Endothelial cell of umbilical vein (primary cell): ENCODE results near the gene PRELID3B. TPM values are rescaled to one million over a fixed set of nuclear protein-coding genes. Genes with fewer than 3 reads are reported as not detected.

Experiments used
- BruUV-seq: library from RNA; stranded (reverse); fragments of 400-500 nt; replicated peaks from 2 replicates; lab custom pipeline; 2021; lab: Mats Ljungman, UMichigan
- CTCF ChIA-PET: fragments of 300-600, 350-600 bp; sonication (Branson Sonifier 250); formaldehyde crosslinking; loops from one replicate; lab custom pipeline; 2021; ENCODE audit warnings: antibody characterized with exemption, inconsistent platforms; lab: Charles Lee
- POLR2A ChIA-PET: fragments of 300-600, 350-600 bp; sonication (Branson Sonifier 250); formaldehyde crosslinking; loops from one replicate; lab custom pipeline; 2021; ENCODE audit warnings: antibody characterized with exemption, inconsistent platforms; lab: Charles Lee
- DNase-seq: peaks from one replicate; pipeline ENCODE4 v3.0.0-alpha.2; 2011; ENCODE audit warnings: low read depth, low spot score
- FAIRE-seq: peaks from 2 replicates; lab custom pipeline; 2011; peaks lifted over from hg19 to GRCh38; lab: Jason Lieb, UNC
- H2AFZ ChIP-seq: 2 replicates; pipeline ENCODE4 v1.6.0; 2012; ENCODE audit warnings: low read depth, low read length, control low read depth, inconsistent platforms
- H3K27ac ChIP-seq: 2 replicates; pipeline ENCODE4 v1.5.1; 2011; ENCODE audit warnings: low read depth, mild to moderate bottlenecking, control low read depth, low read length, moderate library complexity; ENCODE audit not compliant: insufficient read depth
- H3K27me3 ChIP-seq, 2 experiments: 2 replicates each; pipeline versions ENCODE4 v1.6.0 to v1.6.1; 2011; ENCODE audit warnings: low read length in 2 of 2, mixed read lengths in 1 of 2; ENCODE audit not compliant: control insufficient read depth in 2 of 2, insufficient read depth in 2 of 2
- H3K36me3 ChIP-seq, 2 experiments: 2 replicates in 1 of 2; 3 replicates in 1 of 2; pipeline ENCODE4 v1.5.1; 2011; ENCODE audit warnings: low read length in 2 of 2, mild to moderate bottlenecking in 1 of 2, moderate library complexity in 1 of 2; ENCODE audit not compliant: control insufficient read depth in 2 of 2, insufficient read depth in 2 of 2; ENCODE audit errors: extremely low read depth in 1 of 2
- H3K4me1 ChIP-seq: 3 replicates; pipeline ENCODE4 v1.5.1; 2011; ENCODE audit warnings: mild to moderate bottlenecking, low read length; ENCODE audit not compliant: control insufficient read depth, insufficient read depth; ENCODE audit errors: extremely low read depth
- H3K4me2 ChIP-seq: 2 replicates; pipeline ENCODE4 v1.6.1; 2011; ENCODE audit warnings: low read length, control low read depth, mixed read lengths; ENCODE audit not compliant: insufficient read depth
- H3K4me3 ChIP-seq, 3 experiments: fragments of 200-600 bp in 1 of 3; sonication (generic), shearing (Covaris generic) in 1 of 3; replicated peaks in 1 of 3; 2 replicates each; pipeline ENCODE4 v1.5.1; 2011 to 2016; ENCODE audit warnings: control low read depth in 3 of 3, low read length in 3 of 3, mild to moderate bottlenecking in 2 of 3, inconsistent platforms in 1 of 3, low read depth in 1 of 3, moderate library complexity in 1 of 3; ENCODE audit not compliant: insufficient read depth in 1 of 3
- H3K79me2 ChIP-seq: 2 replicates; pipeline ENCODE4 v1.6.0; 2012; ENCODE audit warnings: low read length, inconsistent platforms; ENCODE audit not compliant: control insufficient read depth, insufficient read depth
- H3K9ac ChIP-seq: replicated peaks from 2 replicates; pipeline ENCODE3; 2011; ENCODE audit warnings: low read length, control low read depth; ENCODE audit not compliant: insufficient read depth; ENCODE audit errors: extremely low read depth
- H3K9me1 ChIP-seq: replicated peaks from 3 replicates; pipeline ENCODE4 v1.6.0; 2011; ENCODE audit warnings: mild to moderate bottlenecking, low read length; ENCODE audit not compliant: control insufficient read depth, insufficient read depth; ENCODE audit errors: extremely low read depth
- H3K9me3 ChIP-seq: replicated peaks from 2 replicates; pipeline ENCODE4 v1.5.1; 2012; ENCODE audit warnings: low read length, inconsistent platforms; ENCODE audit not compliant: control insufficient read depth, insufficient read depth
- H4K20me1 ChIP-seq: replicated peaks from 2 replicates; pipeline ENCODE3; 2011; ENCODE audit warnings: mild to moderate bottlenecking, low read length; ENCODE audit not compliant: control insufficient read depth, insufficient read depth; ENCODE audit errors: extremely low read depth
- CTCF ChIP-seq, 2 donors: IDR thresholded peaks; 1 replicate in 1 of 2; 2 replicates in 1 of 2; pipeline ENCODE4 v1.5.1; 2011; ENCODE audit warnings: low read length in 2 of 2, mild to moderate bottlenecking in 2 of 2, moderate library complexity in 2 of 2, control low read depth in 1 of 2, inconsistent platforms in 1 of 2, low read depth in 1 of 2; ENCODE audit not compliant: insufficient read depth in 1 of 2; ENCODE audit errors: extremely low read depth in 1 of 2
- EZH2 ChIP-seq: IDR thresholded peaks from 2 replicates; pipeline ENCODE4 v1.6.1; 2012; ENCODE audit warnings: borderline replicate concordance, low read depth, mild to moderate bottlenecking, moderate library complexity, low read length, inconsistent platforms; ENCODE audit not compliant: severe bottlenecking
- FOS ChIP-seq: IDR thresholded peaks from 2 replicates; pipeline ENCODE4 v1.6.1; 2011; ENCODE audit warnings: mild to moderate bottlenecking, low read length, moderate library complexity, borderline replicate concordance; ENCODE audit not compliant: insufficient read depth
- GATA2 ChIP-seq: IDR thresholded peaks from 2 replicates; pipeline ENCODE4 v1.7.0; 2011; ENCODE audit warnings: low read depth, mild to moderate bottlenecking, moderate library complexity, mixed read lengths, low read length; ENCODE audit not compliant: insufficient read length, insufficient read depth
- JUN ChIP-seq: IDR thresholded peaks from 2 replicates; pipeline ENCODE4 v1.6.1; 2011; ENCODE audit warnings: borderline replicate concordance, low read depth; ENCODE audit not compliant: insufficient read length, insufficient read depth
- MYC ChIP-seq: IDR thresholded peaks from one replicate; pipeline ENCODE4 v1.6.1; 2011; ENCODE audit warnings: mild to moderate bottlenecking, low read depth, low read length
- POLR2A ChIP-seq: IDR thresholded peaks from 2 replicates; pipeline ENCODE4 v1.6.1; 2012; ENCODE audit warnings: low read depth, mild to moderate bottlenecking, control low read depth, low read length
- POLR2AphosphoS5 ChIP-seq: IDR thresholded peaks from 2 replicates; pipeline ENCODE4 v1.6.1; 2012; ENCODE audit warnings: low read depth, mild to moderate bottlenecking, control low read depth, low read length, moderate library complexity; ENCODE audit not compliant: insufficient read depth
- dilution Hi-C: fragments of 300-500 bp; cut with MboI; formaldehyde crosslinking; loops from one replicate; pipeline ENCODE4 v1.15.0; 2019; ENCODE audit warnings: low sequenced_read_pairs; ENCODE audit not compliant: extremely low pct_ligation_motif_present
- intact Hi-C: fragments of 100-400 bp; cut with micrococcal nuclease; formaldehyde crosslinking; loops from one replicate; pipeline ENCODE4 v1.10.0; 2022
- polyA plus RNA-seq, 4 experiments: library from polyadenylated mRNA; depleted of rRNA in 3 of 4; stranded (reverse) in 3 of 4; unstranded in 1 of 4; fragments of >200 nt; gene quantifications; 2 replicates each; pipeline versions ENCODE4 v1.2.1 to v1.2.3, GENCODE V29; 2011 to 2012; ENCODE audit warnings: missing spikeins in 1 of 4
- total RNA-seq: library from RNA; stranded (reverse); gene quantifications from 2 replicates; pipeline ENCODE4 v1.2.3, GENCODE V29; 2021
- TF ChIP-seq, protein P1 (sequence below): IDR thresholded peaks from 2 replicates; pipeline ENCODE4 v1.6.1; 2011; ENCODE audit not compliant: insufficient read depth, insufficient read length

Gene PRELID3B
- total and polyA plus RNA-seq, 2 donors (not counting 3 experiments of a cell fraction or from before 2014, with no cell fraction given), result 14.9 to 57.2 TPM

DNA sequence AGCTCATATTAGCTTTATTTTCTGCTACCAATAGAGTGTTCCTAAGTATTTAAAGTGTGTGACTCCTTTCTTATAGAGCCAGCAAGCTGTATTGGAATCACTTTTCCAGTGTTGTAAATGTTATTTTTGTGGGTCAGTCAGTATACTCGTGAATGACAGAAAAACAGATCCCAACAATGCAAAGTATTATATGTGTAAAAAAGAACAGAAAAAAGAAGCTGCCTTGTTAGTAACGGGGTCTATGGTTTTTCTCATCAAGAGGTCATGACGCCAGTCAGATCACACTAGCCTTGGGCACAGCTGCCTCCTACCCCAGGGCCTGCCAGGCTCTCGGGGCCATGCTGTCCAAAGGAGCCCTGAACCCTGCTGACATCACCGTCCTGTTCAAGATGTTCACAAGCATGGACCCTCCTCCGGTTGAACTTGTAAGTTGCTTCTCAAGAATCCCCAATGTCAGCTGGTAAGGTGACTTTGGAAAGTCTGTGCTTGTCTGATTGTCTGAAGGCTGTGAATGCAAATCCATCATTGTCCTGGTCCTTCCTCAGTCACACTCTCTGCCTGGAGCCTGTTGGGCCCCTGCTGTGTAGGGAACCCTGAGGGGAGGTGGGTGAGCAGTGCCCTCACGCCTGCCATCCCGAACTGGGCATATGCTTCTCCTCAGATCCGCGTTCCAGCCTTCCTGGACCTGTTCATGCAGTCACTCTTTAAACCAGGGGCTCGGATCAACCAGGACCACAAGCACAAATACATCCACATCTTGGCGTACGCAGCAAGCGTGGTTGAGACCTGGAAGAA, 51.7 kb downstream of the PRELID3B start:
- DNase-seq (no peak), FAIRE-seq (no peak)
- Histone ChIP-seq H3K9me3 (no peaks in the 10 kb centered on the region), H3K36me3 (peaks cover 41 to 62% of the 10 kb centered on the region in 2 experiments), H2AFZ (no peak overlapping the region), H3K4me3 (no peak overlapping the region), H3K9ac (no peak overlapping the region), H3K9me1 (no peaks in the 10 kb centered on the region), H3K4me1 (no peaks in the 10 kb centered on the region), H3K27me3 (no peaks in the 10 kb centered on the region), H3K4me2 (no peak overlapping the region), H4K20me1 (no peaks in the 10 kb centered on the region), H3K27ac (no peak overlapping the region), H3K79me2 (peaks cover 9% of the 10 kb centered on the region)
- CTCF ChIA-PET, result interaction anchor here (0.9 kb wide), 1 partner anchor 121 kb away, joined by 4 read pairs; no protein-coding TSS in a partner anchor
- TF ChIP-seq CTCF (IDR thresholded peaks at IDR 0.05; ENCODE audit: extremely low read depth in 1 of 2, insufficient read depth in 1 of 2, low read depth in 1 of 2, low read length in 2 of 2), result no peak
- TF ChIP-seq FOS, result no peak
- TF ChIP-seq POLR2A, result no peak
- TF ChIP-seq, protein P1, sequence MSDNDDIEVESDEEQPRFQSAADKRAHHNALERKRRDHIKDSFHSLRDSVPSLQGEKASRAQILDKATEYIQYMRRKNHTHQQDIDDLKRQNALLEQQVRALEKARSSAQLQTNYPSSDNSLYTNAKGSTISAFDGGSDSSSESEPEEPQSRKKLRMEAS, result no peak
- no peak for TF ChIP-seq POLR2AphosphoS5
- TF ChIP-seq JUN, result no peak
- TF ChIP-seq MYC, result no peak
- TF ChIP-seq EZH2, result no peak
- no peak for TF ChIP-seq GATA2
- dilution Hi-C loops (no loop called here), intact Hi-C loops (no loop called here)
- no TSS peak for BruUV-seq
- POLR2A ChIA-PET, result no interaction called here
